ENCODE data around the gene RAPGEF4.
A peak's percentile ranks its signal among the peaks of the same experiment; 100 is the strongest.
"Not testable (repeated sequence)": the region's sequence is repeated elsewhere in the genome, so short reads cannot be mapped to it uniquely, and the experiment has no call there.

The RAPGEF4 gene

GRCh38 chr2:172774302-172774701 lies 38.7 kb downstream of the RAPGEF4 start:
- no peak for DNase-seq (ENCODE audit: low read depth, low spot score)

- DNase-seq (ENCODE audit: low read depth, low spot score) = no peak
These were observed 39.7 kb downstream of the RAPGEF4 start for GRCh38 chr2:172775319-172775718.

GRCh38 chr2:172777431-172777830 lies 41.8 kb downstream of the RAPGEF4 start:
- no peak for DNase-seq (ENCODE audit: low read depth, low spot score)

- DNase-seq (ENCODE audit: low read depth, low spot score) = no peak
These were observed 47.0 kb downstream of the RAPGEF4 start for GRCh38 chr2:172782506-172783164.

GRCh38 chr2:172783165-172783898 lies 47.7 kb downstream of the RAPGEF4 start:
- DNase-seq (ENCODE audit: low read depth, low spot score) = no peak

- no peak for DNase-seq (ENCODE audit: low read depth, low spot score)
These were observed 53.2 kb downstream of the RAPGEF4 start for GRCh38 chr2:172788871-172789270.

- no peak for DNase-seq (ENCODE audit: low read depth, low spot score)
These were observed 54.8 kb downstream of the RAPGEF4 start for GRCh38 chr2:172790404-172790803.

GRCh38 chr2:172791953-172792352 lies 56.3 kb downstream of the RAPGEF4 start:
- DNase-seq (ENCODE audit: low read depth, low spot score) = no peak

- DNase-seq (ENCODE audit: low read depth, low spot score) = no peak
These were observed 57.1 kb downstream of the RAPGEF4 start for GRCh38 chr2:172792711-172793110.

GRCh38 chr2:172803308-172803707 lies 67.7 kb downstream of the RAPGEF4 start:
- DNase-seq (ENCODE audit: low read depth, low spot score) = not testable (repeated sequence)

GRCh38 chr2:172804423-172804822 lies 68.8 kb downstream of the RAPGEF4 start:
- DNase-seq (ENCODE audit: low read depth, low spot score) = no peak

GRCh38 chr2:172806493-172806892 lies 70.8 kb downstream of the RAPGEF4 start:
- DNase-seq (ENCODE audit: low read depth, low spot score) = peak; percentile 21

GRCh38 chr2:172806996-172807395 lies 71.4 kb downstream of the RAPGEF4 start:
- no peak for DNase-seq (ENCODE audit: low read depth, low spot score)

- DNase-seq (ENCODE audit: low read depth, low spot score) = no peak
These were observed 72.5 kb downstream of the RAPGEF4 start for GRCh38 chr2:172808156-172808555.

GRCh38 chr2:172811027-172811426 lies 75.4 kb downstream of the RAPGEF4 start:
- DNase-seq (ENCODE audit: low read depth, low spot score) = no peak

- no peak for DNase-seq (ENCODE audit: low read depth, low spot score)
These were observed 76.6 kb downstream of the RAPGEF4 start for GRCh38 chr2:172812158-172812744.

GRCh38 chr2:172813314-172813888 lies 77.8 kb downstream of the RAPGEF4 start:
- DNase-seq (ENCODE audit: low read depth, low spot score) = no peak

GRCh38 chr2:172817411-172817810 lies 81.8 kb downstream of the RAPGEF4 start:
- DNase-seq (ENCODE audit: low read depth, low spot score) = no peak

GRCh38 chr2:172819943-172820342 lies 84.3 kb downstream of the RAPGEF4 start:
- no peak for DNase-seq (ENCODE audit: low read depth, low spot score)

GRCh38 chr2:172821370-172822338 lies 86.0 kb downstream of the RAPGEF4 start:
- DNase-seq (ENCODE audit: low read depth, low spot score) = no peak

GRCh38 chr2:172822585-172822984 lies 86.9 kb downstream of the RAPGEF4 start:
- DNase-seq (ENCODE audit: low read depth, low spot score) = no peak
